Activated CD8-positive, alpha-beta T cell treated with anti-CD3 and anti-CD28 coated beads for 36 hours (primary cell): Measurements from ENCODE around the gene ZBTB5. TPM values are rescaled to one million over a fixed set of nuclear protein-coding genes. Genes with fewer than 3 reads are reported as not detected.
"Not testable (repeated sequence)": the region's sequence is repeated elsewhere in the genome, so short reads cannot be mapped to it uniquely, and the experiment has no call there.

ENCODE experiments used
- ATAC-seq: fragments of 200-7000 bp; cut with Tn5 transposase; one replicate; pipeline ENCODE4 v1.10.0; 2021; ENCODE audit warnings: mild to moderate bottlenecking, moderate library complexity
- CTCF ChIA-PET: fragments of 350-600 bp; sonication (Branson Sonifier 250); formaldehyde crosslinking; loops from one replicate; lab custom pipeline; 2021; ENCODE audit warnings: antibody characterized with exemption; lab: Charles Lee
- POLR2A ChIA-PET: fragments of 350-600 bp; sonication (Branson Sonifier 250); formaldehyde crosslinking; loops from one replicate; lab custom pipeline; 2021; ENCODE audit warnings: antibody characterized with exemption; lab: Charles Lee
- DNase-seq: peaks from one replicate; pipeline ENCODE4 v3.0.0-alpha.2; 2020
- H3K27ac Mint-ChIP-seq: one replicate; pipeline ENCODE4 v1.8.0; 2021; ENCODE audit warnings: mild to moderate bottlenecking, mixed read lengths
- H3K27me3 Mint-ChIP-seq: one replicate; pipeline ENCODE4 v1.8.0; 2021; ENCODE audit warnings: mixed read lengths
- H3K36me3 Mint-ChIP-seq: one replicate; pipeline ENCODE4 v1.8.0; 2021; ENCODE audit warnings: low read depth, mixed read lengths
- H3K4me1 Mint-ChIP-seq: one replicate; pipeline ENCODE4 v1.8.0; 2021; ENCODE audit warnings: low read depth, mixed read lengths
- H3K4me3 Mint-ChIP-seq: one replicate; pipeline ENCODE4 v1.8.0; 2021; ENCODE audit warnings: mild to moderate bottlenecking, moderate library complexity, mixed read lengths
- H3K9me3 Mint-ChIP-seq: one replicate; pipeline ENCODE4 v1.8.0; 2021; ENCODE audit warnings: mixed read lengths
- intact Hi-C: fragments of 100-400 bp; cut with micrococcal nuclease; formaldehyde crosslinking; loops from one replicate; pipeline ENCODE4 v1.10.0; 2022
- total RNA-seq, 2 experiments: library from RNA; stranded (reverse); gene quantifications; one replicate each; pipeline ENCODE4 v1.2.3, GENCODE V29; 2021
- TF ChIP-seq, protein P1 (sequence below): fragments of 200-600 bp; IDR thresholded peaks from one replicate; pipeline ENCODE4 v1.8.0; 2022; ENCODE audit warnings: antibody characterized with exemption, mild to moderate bottlenecking

ZBTB5 gene
- total RNA-seq, 2 experiments from 2014 or later: 8.6 to 8.8 TPM

DNA sequence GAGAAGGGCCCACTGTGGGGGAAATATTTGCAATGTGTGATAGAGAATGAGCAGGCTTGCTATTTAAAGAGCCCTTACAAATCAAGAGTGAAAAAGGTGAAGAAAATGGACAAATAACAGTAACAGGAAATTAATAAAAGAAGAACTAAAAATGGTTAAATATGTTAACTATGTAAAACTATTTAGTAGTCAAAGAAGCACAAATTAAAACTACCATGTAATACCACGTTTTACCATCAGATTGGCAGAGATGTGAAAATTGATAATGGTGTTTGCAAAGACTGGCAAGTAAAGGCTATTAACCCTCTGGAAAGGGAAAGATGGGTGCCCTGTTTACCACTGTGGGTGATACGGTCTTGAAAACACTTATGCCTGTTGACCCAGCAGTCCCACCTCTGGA is 65.9 kb downstream of the ZBTB5 start:
- CTCF ChIA-PET: no interaction called here
- Mint-ChIP-seq H3K9me3 (no peaks in the 10 kb centered on the region), H3K4me3 (no peak overlapping the region), H3K36me3 (no peaks in the 10 kb centered on the region), H3K27ac (no peak overlapping the region), H3K27me3 (no peaks in the 10 kb centered on the region), H3K4me1 (peaks cover 4% of the 10 kb centered on the region)
- ATAC-seq (no peak), DNase-seq (no peak)
- intact Hi-C loops: loop anchor here (10.0 kb wide), 1 partner anchor 405 kb away; no protein-coding TSS in a partner anchor
- TF ChIP-seq, protein P1, sequence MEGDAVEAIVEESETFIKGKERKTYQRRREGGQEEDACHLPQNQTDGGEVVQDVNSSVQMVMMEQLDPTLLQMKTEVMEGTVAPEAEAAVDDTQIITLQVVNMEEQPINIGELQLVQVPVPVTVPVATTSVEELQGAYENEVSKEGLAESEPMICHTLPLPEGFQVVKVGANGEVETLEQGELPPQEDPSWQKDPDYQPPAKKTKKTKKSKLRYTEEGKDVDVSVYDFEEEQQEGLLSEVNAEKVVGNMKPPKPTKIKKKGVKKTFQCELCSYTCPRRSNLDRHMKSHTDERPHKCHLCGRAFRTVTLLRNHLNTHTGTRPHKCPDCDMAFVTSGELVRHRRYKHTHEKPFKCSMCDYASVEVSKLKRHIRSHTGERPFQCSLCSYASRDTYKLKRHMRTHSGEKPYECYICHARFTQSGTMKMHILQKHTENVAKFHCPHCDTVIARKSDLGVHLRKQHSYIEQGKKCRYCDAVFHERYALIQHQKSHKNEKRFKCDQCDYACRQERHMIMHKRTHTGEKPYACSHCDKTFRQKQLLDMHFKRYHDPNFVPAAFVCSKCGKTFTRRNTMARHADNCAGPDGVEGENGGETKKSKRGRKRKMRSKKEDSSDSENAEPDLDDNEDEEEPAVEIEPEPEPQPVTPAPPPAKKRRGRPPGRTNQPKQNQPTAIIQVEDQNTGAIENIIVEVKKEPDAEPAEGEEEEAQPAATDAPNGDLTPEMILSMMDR: no peak
- POLR2A ChIA-PET: interaction anchor here (0.7 kb wide), 1 partner anchor 321 kb away, joined by 3 read pairs; no protein-coding TSS in a partner anchor

DNA sequence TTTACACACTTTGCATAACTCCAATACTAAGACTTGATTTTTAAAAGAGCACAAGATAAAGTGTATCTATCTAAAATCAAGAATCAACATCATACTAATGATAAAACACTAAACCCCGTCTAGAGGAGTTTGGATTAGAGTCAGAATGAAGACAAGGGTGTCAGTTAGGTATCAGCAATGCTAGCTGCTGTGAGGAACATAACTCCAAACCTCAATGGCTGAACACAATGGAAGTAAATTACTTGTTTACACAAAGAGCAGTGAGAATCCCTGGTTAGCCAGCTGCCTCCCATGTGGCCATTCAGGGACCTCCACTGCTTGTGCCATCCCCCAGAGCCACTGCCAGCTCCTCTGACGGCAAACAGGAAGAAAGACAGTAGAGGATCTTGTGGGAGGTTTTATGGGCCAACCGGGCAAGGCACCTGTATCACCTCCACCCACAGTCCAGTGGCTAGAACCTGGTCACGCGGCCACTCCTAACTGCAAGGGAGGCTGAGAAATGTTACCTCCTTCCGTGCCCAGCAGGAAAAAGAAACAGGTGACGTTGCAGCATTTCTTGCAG is 66.7 kb downstream of the ZBTB5 start:
- H3K27me3 Mint-ChIP-seq: no peaks in the 10 kb centered on the region
- intact Hi-C loops: loop anchor here (10.0 kb wide), 1 partner anchor 404 kb away; no protein-coding TSS in a partner anchor
- H3K27ac Mint-ChIP-seq: no peak overlapping the region
- TF ChIP-seq, protein P1: no peak
- ATAC-seq (no peak), DNase-seq (no peak)
- no peak overlapping the region for H3K4me3 Mint-ChIP-seq
- no peaks in the 10 kb centered on the region for H3K9me3 Mint-ChIP-seq
- ChIA-PET CTCF (interaction anchor here (0.6 to 1.2 kb wide), 4 partner anchors 9 to 443 kb away, joined by 3 to 6 read pairs (median 3); no protein-coding TSS in a partner anchor), POLR2A (no interaction called here)
- peaks cover 4% of the 10 kb centered on the region for H3K4me1 Mint-ChIP-seq
- H3K36me3 Mint-ChIP-seq: no peaks in the 10 kb centered on the region

GRCh38 chr9:37397948-37398347 is 67.3 kb downstream of the ZBTB5 start:
- POLR2A ChIA-PET, ATAC-seq, H3K4me3 Mint-ChIP-seq, H3K36me3 Mint-ChIP-seq, H3K9me3 Mint-ChIP-seq, H3K27me3 Mint-ChIP-seq, H3K4me1 Mint-ChIP-seq, H3K27ac Mint-ChIP-seq, DNase-seq: not testable (repeated sequence)
- intact Hi-C loops: loop anchor here (10.0 kb wide), 1 partner anchor 403 kb away; no protein-coding TSS in a partner anchor
- CTCF ChIA-PET: interaction anchor here (0.6 to 1.2 kb wide), 3 partner anchors 9 to 385 kb away, joined by 3 to 6 read pairs (median 3); no protein-coding TSS in a partner anchor

DNA sequence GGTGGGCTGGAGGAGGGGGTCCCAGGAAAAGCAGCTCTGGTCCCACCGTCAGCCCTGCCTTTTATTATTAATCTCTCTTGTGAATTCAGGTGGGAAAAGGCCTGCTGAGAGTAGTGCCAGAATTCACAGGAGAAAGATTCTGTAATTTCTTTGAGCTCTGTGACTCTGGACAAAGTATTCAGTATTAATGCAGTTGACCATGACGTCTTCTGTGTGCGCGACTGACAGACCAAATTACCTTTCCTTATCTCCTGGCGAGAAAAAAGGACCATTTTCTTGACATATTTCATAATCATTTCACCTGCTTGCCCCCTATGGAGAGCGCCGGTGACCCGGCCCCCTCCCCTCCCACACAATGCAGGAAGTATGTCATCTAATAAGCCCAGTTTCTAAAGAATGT is 69.6 kb downstream of the ZBTB5 start:
- Mint-ChIP-seq H3K36me3 (no peaks in the 10 kb centered on the region), H3K4me1 (no peaks in the 10 kb centered on the region), H3K27me3 (no peaks in the 10 kb centered on the region), H3K9me3 (no peaks in the 10 kb centered on the region), H3K4me3 (no peak overlapping the region), H3K27ac (no peak overlapping the region)
- TF ChIP-seq, protein P1: no peak
- intact Hi-C loops: loop anchor here (10.0 kb wide), 1 partner anchor 401 kb away; no protein-coding TSS in a partner anchor
- no peak for ATAC-seq
- DNase-seq: no peak
- ChIA-PET POLR2A (no interaction called here), CTCF (interaction anchor here (1.4 to 1.7 kb wide), 2 partner anchors 15 to 31 kb away, joined by 3 to 6 read pairs; no protein-coding TSS in a partner anchor)

- Mint-ChIP-seq H3K4me1 (no peaks in the 10 kb centered on the region), H3K36me3 (no peaks in the 10 kb centered on the region), H3K9me3 (no peaks in the 10 kb centered on the region), H3K27me3 (no peaks in the 10 kb centered on the region), H3K4me3 (no peak overlapping the region), H3K27ac (no peak overlapping the region)
- ATAC-seq (no peak), DNase-seq (no peak)
- TF ChIP-seq, protein P1: no peak
- ChIA-PET CTCF (interaction anchor here (1.0 to 1.7 kb wide), 3 partner anchors 10 to 31 kb away, joined by 3 to 6 read pairs (median 3); no protein-coding TSS in a partner anchor), POLR2A (no interaction called here)
- intact Hi-C loops: loop anchor here (10.0 kb wide), 1 partner anchor 400 kb away; no protein-coding TSS in a partner anchor
Observed at GRCh38 chr9:37395229-37395628, 70.0 kb downstream of the ZBTB5 start.
